DMS153 treated with DMSO at 0.1 percent for 48 hours (cell line): ENCODE measurements around the gene GRXCR2.
"Not testable (repeated sequence)": the region's sequence is repeated elsewhere in the genome, so short reads cannot be mapped to it uniquely, and the experiment has no call there.

ENCODE experiments used
- DNase-seq: peaks from one replicate; lab custom pipeline; 2025; ENCODE audit not compliant: unreplicated experiment; lab: John Stamatoyannopoulos, UW

The GRXCR2 gene

DNA sequence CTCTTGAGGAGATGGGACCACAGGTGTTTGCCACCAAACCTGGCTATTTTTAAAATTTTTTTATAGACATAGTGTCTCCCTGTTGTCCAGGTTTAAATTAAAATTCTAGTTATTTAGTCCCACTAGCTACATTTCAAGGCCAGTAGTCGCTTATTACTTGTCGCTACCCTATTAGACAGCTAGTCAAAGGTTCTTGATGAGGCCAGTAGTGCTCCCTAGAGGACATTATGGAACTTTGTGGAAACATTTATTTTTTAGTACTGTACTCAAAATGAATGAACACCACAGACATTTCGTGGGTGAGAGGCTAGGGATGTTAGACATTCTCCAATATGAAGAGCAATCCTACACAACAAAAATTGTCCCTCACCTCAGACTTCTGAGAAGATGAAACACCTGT is 14.4 kb upstream of the GRXCR2 start:
- no peak for DNase-seq

DNA sequence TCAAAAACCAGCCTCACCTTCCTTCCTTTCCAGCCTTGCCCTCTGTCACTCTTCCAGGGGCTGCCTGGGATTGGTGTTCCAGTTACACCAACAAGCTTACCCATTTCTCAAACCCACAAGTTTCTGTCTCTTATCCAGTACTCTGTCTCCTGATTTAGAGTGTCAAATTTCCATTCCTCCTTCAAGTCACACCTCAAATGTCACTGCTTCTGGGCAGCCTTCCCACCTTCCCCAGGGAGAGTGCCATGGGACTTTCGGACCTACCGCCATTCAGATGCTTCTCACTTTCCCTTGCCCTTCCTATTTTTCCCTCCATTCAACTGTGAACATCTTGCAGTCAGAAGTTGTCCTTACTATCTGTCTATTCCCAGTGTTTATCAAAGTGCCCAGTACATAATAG is 2.0 kb upstream of the GRXCR2 start:
- DNase-seq: no peak

DNA sequence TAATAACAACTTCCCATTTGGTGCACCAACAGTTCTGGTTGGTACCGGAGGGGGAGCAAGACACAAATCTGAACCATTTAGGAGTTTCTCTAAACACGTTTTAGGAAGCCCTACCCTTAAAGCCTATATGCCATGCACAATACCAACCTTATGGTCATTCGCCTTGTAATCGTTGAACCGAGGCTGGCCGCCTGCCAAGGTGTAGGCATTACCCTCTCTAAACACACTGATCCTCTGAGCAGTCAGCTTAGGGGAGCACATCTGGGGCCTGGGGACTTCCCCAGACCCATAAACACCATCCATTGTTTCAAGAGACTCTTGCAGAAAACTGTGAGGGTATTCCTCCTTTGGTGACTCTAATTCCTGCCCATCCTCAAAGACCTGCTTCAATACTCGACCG is 328 bp downstream of the GRXCR2 start:
- no peak for DNase-seq

DNA sequence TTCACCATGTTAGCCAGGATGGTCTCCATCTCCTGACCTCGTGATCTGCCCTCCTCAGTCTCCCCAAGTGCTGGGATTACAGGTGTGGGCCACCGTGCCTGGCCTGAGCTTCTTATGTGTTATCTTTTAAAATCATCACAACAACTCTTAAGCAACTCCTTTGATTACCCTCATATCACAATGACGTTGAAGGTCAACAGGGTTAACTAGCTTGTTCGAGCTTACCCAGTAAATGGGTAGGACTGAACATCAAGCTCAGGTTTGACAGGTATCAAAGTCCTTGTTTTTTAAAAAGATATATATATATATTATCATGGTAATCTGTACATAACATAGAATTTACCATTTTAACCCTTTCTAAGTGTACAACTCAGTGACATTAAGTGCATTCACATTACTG is 3.1 kb downstream of the GRXCR2 start:
- DNase-seq: no peak

DNA sequence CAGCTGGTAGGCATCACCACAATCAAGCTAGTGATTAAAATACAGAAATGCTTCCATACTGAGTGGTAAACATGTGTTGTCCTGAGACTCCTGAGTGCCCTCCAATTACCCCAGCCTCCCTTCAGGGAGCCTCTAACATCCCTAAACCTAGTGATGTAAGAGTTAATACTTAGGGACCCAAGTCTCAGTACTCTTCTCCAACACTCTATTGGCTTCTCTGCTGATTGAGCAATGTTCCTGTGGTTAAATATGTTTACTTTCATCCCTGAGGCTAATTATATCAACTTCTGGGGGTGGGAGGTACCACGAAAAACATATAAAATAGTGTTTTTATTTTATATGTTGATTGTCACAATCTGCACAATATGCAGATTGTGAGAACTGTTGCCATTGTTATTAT is 5.0 kb downstream of the GRXCR2 start:
- no peak for DNase-seq

DNA sequence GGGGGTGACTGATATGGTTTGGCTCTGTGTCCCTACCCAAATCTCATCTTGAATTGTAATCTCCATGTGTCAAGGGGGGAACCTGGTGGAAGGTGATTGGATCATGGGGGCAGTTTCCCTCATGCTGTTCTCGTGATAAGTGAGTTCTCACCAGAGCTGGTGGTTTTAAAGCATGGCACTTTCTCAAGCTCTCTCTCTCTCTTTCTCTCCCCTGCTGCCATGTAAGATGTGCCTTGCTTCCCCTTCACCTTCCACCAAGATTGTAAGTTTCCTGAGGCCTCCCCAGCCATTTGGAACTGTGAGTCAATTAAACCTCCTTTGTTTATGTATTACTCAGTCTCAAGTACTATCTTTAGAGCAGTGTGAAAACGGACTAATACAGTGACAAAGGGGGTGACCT is 8.4 kb downstream of the GRXCR2 start:
- DNase-seq: not testable (repeated sequence)

DNA sequence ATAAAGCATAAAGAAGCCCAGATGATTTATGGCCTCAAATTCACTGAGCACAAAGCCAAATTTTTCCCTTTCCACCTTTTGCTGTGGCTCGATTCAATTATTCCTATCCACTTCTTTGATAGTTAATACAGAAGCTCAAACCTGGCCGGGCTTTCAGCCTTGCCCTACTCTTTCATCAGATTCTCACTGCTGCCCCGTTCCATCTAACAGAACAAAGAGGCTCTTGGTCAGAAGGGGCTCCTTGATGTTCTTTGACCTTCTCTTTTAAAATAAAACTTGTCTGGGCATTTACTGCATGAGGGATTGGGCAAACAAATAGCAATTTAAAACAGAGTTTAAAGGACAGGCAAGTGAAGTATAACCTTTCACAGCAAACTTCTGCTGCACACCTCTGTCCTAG is 9.8 kb downstream of the GRXCR2 start:
- no peak for DNase-seq

DNA sequence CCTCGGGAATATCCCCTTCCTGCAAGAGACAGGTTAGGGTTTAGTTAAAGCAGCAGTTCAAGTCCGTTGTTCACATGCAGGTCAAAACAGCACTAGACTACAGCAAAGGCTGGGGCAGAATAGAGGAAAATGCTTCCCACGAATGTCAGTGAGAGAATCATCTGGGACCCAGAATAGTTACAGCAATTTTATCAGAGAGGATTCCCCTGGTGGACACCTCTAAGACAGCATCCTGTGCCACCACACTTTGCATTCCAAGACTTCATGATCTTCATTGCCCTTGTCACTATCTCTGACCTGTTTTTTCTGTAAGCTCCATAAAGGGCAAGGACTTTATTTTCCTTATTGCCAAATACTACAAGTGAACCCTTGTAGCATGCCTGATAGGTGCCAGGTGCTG is 12.9 kb downstream of the GRXCR2 start:
- no peak for DNase-seq

DNA sequence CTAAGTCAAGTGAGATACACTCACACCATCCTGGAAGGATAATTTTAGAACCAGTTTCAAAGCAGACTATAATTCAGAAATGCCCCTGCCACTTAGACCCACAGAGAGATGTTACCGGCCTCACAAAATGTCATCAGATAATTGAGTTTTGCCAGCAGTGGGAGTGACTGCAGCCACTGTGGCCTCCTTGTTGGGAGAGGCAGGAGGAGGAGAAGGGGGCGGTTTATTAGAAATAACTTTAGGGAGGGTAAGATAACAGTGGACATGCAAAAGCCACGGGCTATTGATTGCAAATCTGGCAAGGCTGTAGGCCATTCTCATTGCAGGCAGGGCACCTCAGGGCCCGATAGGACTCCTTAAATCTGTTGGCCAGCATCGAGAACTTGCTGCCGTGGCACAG is 13.4 kb downstream of the GRXCR2 start:
- DNase-seq: no peak

DNA sequence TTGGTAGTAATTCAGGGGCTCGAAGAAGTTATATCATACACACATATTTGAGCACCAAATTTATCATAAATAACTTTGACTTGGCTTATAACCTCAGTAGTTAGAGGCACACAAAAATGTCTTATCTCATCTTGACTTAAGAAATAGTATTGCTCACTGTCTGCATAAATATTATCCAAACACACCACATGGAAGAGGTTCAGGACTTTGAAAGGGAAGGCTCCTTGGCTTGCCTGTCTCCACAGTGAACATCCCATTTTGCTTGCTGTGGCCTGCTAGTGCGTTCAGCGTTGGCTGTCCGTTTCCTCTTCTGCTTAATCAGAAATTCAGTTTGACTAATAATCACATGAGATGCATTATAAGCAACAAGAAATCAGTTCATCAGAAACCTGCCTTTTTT is 13.9 kb downstream of the GRXCR2 start:
- no peak for DNase-seq

DNA sequence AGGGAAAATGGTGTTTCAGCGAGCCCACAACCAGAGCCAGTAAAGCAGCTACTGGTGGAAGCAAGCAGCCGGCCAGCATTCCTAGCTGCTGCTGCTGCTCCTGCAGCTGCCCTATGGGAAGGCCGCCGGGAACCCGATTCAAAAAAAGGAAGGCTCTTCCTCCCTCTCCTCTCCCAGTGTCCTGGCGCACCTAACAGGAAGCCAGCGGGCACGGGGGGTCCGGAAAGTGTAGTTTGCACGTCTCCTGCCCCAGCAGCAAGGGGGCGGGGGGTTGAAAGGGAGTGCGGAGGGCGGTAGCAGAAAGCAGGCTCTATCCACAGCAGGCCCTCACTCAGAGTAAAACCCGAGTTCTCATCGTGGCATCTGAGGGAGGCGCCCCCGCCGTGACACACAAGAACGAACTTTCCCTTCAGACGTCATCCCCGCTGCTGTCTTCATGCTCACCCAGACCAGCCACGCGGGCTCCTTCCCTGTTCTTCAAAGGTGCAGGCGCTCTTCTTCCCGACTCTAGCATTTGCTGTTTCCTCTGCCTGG is 16.5 kb downstream of the GRXCR2 start:
- peak; percentile 36 for DNase-seq

DNA sequence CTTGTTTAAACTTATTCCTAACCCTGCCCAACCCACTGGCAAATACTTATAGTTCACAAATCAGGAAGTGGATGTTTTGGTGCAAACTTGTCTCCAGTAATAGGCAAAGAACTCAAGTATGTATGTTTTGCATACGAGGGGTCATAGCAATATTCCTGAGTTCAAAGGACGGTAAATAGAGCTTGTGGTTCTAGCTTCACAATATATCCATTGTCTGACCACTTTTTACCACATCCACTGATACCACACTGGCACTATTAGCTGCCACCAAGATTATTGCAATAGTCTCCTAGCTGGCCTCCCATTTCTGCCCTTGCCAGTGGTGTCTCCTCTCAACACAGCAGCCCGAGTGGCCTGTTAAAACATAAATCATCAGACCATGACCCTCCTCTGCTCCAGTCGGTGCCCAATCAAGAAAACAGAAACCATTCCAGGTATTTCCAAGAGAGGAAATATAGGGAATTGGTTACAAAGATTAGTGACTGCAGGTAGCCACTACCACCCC is 17.0 kb downstream of the GRXCR2 start:
- DNase-seq: no peak

DNA sequence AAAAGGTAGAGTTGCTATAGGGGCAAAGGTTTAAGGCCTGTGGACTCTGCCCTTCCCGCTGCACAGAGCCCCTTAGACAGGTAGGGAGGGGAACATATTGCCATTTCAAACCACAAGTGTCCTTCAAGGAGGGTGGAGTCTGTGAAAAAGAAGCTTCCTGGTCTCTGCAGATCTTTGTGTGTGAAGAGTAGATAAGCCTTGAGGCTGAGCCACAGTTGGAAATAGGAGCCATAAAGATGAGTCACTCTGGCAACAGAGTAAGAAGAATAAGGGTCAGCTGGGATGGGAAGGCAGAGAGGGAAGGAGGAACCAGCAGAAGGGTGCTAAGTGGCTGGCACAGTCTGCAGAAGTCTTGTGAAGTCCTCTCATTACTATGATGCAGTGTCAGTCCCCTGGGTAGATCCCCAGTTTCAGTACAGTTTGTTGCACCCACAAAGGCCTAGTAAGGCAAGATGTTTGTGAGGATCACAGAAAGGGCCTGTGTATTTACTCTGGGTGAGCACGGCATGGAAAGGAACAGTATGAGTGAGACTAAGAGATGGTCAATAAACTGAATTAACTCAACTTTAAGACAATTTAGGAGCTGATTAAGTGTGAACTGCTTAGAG is 18.1 kb downstream of the GRXCR2 start:
- DNase-seq: no peak

DNA sequence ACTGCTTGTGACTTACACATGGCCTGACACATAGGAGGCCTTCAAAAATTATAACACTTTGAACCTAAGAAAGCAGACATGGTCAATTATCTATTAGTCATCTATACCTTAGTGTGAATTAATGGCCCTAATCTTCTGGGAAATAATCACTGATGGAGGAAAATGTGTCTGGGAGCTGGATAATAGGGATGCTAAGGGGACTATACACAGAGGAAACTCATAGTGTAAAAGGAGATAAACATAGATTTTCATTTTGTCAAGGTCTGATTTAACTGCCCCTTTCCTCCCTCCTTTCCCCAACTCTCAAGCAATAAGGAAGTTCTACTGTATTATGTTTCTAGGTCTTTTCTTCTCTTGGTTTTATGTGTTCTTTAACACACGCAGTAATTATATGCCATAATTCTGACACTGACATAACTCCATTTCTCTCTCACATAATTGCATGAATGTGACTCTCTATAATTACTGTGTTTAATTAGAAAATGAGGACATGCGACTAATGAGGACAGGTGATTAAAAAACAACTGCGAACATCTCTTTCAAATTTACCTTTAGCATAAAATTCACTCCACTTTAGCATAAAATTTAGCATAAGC is 18.9 kb downstream of the GRXCR2 start:
- DNase-seq: no peak

DNA sequence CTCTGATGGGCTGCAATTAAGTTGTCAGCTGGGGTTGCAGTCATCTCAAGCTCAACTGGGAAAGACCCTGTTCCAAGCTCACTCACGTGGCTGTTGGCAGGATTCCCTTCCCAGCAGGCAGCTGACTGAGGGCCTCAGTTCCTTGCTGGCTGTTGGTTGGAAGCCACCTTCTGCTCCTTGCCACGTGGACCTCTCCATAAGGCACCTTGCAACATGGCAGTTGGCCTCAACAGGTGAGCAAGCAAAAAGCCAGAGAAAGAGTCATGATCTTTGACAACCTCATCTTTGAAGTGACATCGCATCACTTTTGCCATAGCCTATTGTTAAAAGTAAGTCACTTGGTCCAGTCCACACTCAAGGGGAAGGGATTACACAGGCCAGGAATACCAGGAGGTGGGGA is 19.8 kb downstream of the GRXCR2 start:
- DNase-seq: no peak

DNA sequence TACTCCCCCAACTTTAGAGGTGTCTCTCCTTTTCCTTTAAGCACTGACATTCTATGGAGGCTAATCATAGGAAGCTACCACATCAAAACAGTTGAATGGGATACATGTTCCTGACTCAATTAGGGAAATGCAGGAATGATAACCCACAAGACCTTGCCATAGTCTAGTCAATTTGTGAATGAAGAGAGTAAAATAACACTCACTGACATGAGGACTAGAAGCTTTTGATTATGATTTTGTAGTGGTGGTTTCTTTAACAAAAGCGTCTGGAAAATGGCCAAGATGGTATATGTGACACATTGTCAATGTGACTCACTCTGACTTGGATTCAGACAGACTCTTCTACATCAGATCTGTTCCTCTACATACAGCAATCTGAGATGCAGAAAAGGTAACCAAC is 24.0 kb downstream of the GRXCR2 start:
- no peak for DNase-seq

DNA sequence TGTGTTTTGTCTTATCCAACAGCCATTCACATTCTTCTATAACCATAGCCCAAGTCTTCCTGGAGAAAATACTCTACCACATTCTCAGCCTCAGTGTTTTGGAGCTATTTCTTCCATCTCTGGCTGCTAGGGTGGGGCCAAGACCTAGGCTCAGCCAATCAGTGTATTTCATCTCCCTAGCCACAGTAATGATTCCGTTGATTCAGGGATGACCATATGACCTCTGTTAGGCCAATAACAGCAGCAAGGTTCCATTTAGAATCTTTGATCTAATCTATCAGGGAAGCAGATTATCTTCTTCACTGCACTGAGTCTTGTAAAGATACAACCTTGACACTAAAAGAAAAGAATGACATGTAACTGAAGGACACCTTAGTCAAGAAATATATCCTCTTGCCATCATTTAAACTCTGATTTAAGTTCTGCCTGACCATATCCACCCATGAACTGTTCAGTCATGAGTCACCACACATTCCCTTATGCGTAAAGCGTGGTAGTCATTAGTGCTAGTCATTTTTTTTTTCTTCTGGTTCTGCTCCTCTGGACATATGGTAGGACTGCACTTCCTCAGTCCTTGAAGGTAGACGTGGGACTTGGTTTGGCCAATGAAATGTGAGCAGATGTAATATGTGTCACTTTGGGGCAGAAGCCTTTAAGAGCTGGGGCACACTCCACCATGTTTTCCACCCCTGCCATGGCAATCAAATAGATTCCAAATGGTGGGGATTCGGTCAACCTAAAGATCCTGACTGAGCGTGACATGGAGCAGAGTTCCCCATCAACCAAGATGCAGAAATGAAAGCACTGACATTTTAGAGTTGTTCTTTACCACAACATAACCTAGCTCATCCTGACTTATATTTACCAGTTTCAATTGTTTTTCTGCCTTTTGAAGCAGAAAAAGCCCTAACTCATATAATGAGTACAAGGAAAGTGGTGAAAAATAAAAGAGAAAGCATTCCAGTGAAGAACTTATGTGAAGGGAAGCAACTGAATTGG is 25.0 kb downstream of the GRXCR2 start:
- DNase-seq: no peak

DNA sequence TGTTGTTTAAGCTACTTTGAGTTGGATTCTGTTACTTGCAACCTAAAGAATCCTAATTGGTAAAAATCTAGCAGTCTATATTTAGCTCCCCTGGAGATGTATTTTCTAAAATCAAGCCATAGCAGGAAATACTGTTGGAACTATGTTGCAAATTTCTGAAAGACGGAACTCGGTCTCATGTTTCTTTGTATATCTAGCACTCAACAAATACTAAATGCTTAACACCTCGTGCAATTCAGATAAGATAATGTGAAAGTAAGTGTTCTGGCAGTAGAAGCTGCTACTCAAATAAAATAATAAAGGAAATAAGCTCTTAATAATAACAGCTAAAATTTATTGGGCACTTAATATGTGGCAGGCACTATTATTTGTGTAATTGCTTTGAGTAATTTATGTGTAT is 26.7 kb downstream of the GRXCR2 start:
- no peak for DNase-seq

DNA sequence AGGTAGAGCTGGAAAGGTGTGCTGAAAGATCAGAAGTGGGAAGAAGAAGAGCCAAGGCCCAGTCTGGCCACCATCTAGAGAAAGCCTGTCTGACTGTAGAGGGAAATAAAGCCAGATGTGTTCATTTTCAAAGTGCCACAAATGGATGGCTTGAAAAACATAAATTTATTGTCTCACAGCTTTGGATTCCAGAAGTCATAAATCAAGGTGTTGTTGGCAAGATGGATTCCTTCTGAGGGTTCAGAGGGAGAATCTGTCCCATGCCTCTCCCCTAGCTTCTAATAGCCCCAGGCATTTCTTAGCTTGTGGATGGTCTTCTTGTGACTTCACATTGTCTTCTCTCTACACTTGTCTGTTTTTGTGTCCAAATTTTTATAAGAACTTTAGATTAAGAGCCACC is 31.5 kb downstream of the GRXCR2 start:
- DNase-seq: no peak

DNA sequence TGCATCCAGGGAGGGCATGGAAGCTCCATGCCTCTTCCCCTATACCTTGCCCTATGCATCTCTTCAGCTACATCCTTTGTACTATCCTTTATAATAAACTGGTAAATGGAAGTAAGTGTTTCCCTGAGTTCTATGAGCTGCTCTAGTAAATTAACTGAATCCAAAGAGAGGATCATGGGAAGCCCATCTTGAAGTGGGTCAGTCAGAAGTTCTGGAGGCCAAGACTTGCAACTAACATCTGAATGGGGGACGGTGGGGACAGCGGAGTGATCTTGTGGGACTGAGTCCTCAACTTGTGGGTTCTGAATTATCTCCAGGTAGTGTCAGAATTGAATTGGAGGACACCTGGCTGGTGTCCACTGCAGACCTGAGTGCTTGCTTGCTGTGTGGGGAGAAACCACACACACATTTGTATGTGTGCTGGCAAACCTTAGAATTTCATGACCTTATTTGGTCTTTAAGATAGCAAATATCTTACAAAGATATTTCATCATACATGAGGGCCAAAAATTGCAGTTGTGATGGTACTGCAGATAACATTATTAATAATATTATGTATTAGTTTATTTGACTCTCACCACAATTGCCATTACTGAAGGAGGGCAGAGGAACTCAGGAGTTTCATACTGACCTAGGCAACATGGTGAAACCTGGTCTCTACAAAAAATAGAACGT is 32.2 kb downstream of the GRXCR2 start:
- DNase-seq: no peak

DNA sequence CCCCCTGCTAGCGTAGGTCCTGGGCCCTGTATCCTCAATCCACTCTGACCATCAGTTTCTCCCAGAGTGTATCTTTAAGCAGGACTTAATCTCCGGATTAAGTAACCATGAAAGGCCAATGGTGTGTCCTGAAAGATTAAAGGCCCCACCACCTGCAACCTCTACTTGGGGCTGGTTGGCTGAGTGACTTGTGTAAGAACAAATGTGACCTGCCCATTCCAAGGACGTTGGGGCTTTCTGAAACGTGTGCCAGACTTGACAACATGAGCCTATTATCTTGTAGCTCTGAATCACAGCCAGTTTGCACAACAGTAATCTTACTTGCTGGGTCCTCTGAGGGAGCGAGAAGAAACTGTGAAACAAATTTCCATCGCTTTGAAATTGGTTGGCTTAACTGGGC is 34.5 kb downstream of the GRXCR2 start:
- DNase-seq: no peak
